Activated CD8-positive, alpha-beta memory T cell treated with anti-CD3 and anti-CD28 coated beads, Interleukin-2, amount 50 U/mL, for 1 hour (primary cell): ENCODE measurements around the gene TAS2R16.
"Not testable (repeated sequence)": the region's sequence is repeated elsewhere in the genome, so short reads cannot be mapped to it uniquely, and the experiment has no call there.

ENCODE experiments used
- DNase-seq: peaks from one replicate; pipeline ENCODE4 v3.0.0-alpha.2; 2020; ENCODE audit errors: extremely low read depth

TAS2R16 gene

GRCh38 chr7:122972056-122972455 is 23.4 kb downstream of the TAS2R16 start:
- DNase-seq: no peak

GRCh38 chr7:122970740-122971725 is 24.5 kb downstream of the TAS2R16 start:
- no peak for DNase-seq

- DNase-seq: no peak
Observed at GRCh38 chr7:122968389-122968788, 27.1 kb downstream of the TAS2R16 start.

GRCh38 chr7:122965306-122965705 is 30.2 kb downstream of the TAS2R16 start:
- DNase-seq: no peak

GRCh38 chr7:122953678-122954077 is 41.8 kb downstream of the TAS2R16 start:
- not testable (repeated sequence) for DNase-seq

- no peak for DNase-seq
Observed at GRCh38 chr7:122951006-122951405, 44.5 kb downstream of the TAS2R16 start.

- no peak for DNase-seq
Observed at GRCh38 chr7:122949186-122949585, 46.3 kb downstream of the TAS2R16 start.
